Measurements from ENCODE around the gene MED12L. TPM values are rescaled to one million over a fixed set of nuclear protein-coding genes. Genes with fewer than 3 reads are reported as not detected.
"Not testable (repeated sequence)": the region's sequence is repeated elsewhere in the genome, so short reads cannot be mapped to it uniquely, and the experiment has no call there.

The MED12L gene
- total RNA-seq, 1 experiment from 2014 or later = not detected

DNA sequence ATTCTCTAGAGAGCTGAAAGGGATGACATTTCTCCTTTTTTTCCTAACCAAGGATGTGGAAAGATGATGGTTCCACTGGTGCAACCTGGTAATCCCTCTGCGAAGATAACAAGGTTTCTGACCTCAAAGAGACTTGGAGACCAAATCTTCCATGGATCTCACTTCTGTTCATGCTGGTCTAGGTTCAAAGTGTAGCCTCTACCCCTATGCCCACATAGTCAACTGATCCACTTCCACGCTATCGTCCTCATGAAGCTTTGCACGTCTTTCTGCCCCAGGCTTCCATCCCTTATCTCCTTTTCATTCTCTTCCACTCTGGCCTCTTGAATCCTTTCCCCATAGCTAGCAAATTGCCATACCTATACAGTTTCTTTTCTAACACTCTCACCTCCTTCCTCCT is 8.8 kb upstream of the MED12L start:
- Histone ChIP-seq H3K27ac (no peak overlapping the region), H3K27me3 (no peaks in the 10 kb centered on the region), H3K36me3 (no peaks in the 10 kb centered on the region), H3K4me3 (no peak overlapping the region), H3K4me1 (no peaks in the 10 kb centered on the region), H3K9me3 (replicated peaks) (no peaks in the 10 kb centered on the region)
- DNase-seq = no peak

DNA sequence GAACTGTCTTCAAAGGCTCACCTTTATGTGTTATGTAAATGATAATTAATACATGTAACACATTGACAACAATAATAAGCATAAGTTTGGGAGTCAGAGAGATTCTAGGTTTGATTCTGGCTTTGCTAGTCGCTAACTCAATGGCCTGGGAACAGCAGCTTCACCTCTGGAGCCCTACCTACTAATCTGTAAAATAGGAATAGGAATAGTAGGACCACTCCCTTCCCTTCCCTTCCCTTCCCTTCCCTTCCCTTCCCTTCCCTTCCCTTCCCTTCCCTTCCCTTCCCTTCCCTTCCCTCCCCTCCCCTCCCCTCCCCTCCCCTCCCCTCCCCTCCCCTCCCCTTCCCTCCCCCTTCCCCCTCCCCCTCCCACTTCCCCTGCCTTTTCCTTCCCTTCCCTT is 4.4 kb upstream of the MED12L start:
- not testable (repeated sequence) for H3K27me3 ChIP-seq; H3K36me3 ChIP-seq; H3K27ac ChIP-seq; H3K9me3 ChIP-seq (replicated peaks); H3K4me1 ChIP-seq; DNase-seq; H3K4me3 ChIP-seq

DNA sequence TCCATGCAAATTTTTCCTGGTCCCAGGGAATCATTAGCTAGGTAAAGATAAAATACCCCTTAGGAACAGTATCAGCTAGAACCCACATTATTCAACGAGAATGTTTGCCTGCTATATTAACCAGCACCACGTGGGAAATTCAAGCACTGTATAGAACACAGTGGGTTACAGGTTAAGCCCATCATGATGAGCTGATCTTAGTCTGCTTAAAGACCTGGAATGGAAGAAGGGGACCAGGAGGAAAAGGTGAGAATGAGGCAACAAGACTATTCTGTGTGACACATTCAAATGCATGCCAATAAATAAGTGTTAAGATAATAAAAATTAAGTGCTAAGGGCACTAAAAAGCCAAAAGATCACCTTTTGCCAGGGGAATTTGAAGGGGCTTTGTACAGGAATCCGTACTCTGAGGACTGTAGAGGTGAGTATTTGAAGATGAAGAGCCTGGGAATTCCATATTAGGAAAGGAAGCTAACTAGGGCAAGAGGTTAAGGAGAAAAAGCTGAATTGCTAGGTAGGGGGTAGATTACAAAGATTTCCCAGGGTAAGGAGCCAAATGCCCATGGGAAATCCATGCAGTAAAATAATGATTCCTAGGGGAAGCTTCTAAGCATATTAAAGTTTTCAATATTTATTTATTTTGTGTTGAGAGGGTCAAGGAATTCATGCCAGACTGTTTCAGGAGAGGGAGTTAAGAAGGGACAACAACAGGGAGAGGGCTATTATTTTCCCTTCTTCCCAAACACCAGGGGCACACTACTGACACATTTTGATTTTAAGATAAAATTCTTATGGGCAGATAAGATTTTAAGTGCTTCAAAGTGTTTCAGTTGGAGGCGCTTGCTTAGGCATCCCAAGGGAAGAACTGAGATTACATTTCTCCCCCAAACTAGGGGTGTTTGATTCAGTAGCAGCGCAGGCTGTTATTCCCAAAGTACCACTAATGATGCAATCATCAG is 2.3 kb upstream of the MED12L start:
- Histone ChIP-seq H3K4me3 (no peak overlapping the region), H3K27me3 (no peaks in the 10 kb centered on the region), H3K36me3 (no peaks in the 10 kb centered on the region), H3K9me3 (replicated peaks) (no peaks in the 10 kb centered on the region), H3K4me1 (no peaks in the 10 kb centered on the region), H3K27ac (no peak overlapping the region)
- DNase-seq = no peak

DNA sequence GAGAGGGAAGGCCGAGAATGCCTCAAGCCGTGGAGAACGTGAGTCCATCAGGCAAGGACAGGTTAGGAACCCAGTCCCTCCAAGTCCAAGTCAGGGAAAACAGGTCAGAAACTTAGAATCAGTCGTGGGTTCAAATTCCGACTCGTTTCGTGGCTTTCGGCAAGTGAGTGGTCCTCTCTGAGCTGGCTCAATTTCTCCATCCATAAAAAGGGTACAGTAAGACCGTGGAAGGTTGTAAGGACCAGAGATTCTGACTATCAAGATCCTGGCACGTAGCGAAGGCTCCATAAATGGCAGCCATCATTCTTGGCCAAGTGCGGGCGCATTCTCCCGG is 604 bp upstream of the MED12L start:
- H3K9me3 ChIP-seq (replicated peaks) = no peaks in the 10 kb centered on the region
- no peaks in the 10 kb centered on the region for H3K36me3 ChIP-seq
- no peak for DNase-seq
- no peak overlapping the region for H3K27ac ChIP-seq
- no peaks in the 10 kb centered on the region for H3K4me1 ChIP-seq
- no peak overlapping the region for H3K4me3 ChIP-seq
- no peaks in the 10 kb centered on the region for H3K27me3 ChIP-seq

DNA sequence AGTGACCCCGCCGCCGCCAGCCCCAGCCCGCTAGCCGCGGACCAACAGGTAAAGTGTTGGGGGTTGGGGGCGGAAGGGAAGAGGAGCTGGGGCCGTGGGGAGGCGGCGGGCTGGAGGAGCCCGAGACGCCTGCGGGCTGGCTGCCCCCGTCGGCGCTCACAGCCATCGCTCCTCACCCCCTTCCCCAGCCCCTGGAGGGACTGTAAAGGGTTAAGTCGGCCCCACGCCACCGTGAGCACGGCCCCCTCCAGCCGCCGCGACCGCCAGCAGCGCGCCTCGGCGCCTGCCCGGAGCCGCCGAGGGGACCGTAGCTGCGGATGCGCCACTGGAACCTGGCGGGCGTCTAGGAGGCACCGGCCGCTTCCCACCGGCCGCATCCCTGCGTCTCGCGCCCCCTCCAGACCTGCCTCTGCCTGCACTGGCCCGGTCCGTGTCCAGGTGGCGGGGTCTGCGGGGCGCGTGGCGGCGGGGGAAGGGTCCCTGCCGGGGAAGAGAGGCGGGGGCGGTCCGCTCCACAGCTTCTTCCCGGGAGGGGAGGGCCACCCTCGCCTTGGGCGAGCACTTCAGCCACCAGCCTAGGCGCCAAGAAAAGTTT is 522 bp downstream of the MED12L start:
- Histone ChIP-seq H3K4me3 (no peak overlapping the region), H3K36me3 (no peaks in the 10 kb centered on the region), H3K27ac (no peak overlapping the region), H3K27me3 (no peaks in the 10 kb centered on the region), H3K9me3 (replicated peaks) (no peaks in the 10 kb centered on the region), H3K4me1 (no peaks in the 10 kb centered on the region)
- no peak for DNase-seq

DNA sequence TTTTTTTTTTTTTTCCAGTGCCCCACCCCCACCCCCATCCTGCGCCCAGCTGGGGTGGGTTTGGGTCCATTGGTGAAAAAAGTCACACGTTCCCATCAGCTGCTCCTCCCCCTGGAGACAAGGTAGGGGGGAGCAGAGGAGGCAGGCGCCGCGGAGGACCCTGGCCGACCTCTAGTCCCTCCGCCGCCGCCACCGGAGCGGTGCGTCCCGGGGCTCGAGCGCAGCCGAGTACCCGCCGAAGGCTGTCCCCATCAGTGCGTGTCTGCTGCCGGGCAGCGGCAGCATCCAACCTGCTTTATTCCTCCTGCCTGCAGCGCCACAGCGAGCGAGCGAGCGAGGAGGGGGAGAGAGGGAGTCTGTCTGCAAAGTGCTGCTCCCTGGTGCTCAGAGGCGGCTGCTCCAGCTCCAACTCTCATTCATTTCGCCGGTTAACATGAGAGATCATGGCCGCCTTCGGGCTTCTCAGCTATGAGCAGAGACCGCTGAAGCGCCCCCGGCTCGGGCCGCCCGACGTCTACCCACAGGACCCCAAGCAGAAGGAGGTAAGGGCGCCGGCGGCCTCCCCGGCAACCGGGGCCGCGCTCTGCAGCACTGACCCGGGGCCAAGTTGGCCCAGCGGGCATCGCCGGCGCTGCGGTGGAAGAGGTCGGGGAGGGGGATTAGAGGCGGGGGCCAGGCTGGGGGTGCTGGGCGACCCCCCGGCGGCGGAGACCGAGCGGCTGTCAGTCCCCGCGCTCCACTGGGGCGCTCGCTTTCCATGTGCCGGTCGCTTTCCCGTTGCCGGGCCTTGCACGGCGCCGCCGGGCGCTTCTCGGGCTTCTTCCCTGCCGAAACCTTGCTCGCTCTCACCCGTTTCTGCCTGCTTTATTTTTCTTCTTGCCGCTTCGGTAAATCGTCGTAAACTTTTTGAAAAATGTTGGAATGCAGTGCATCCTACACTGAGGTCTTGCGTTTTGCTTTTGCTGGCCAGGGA is 1.3 kb downstream of the MED12L start:
- H3K4me3 ChIP-seq = no peak overlapping the region
- no peaks in the 10 kb centered on the region for H3K27me3 ChIP-seq
- H3K4me1 ChIP-seq = no peaks in the 10 kb centered on the region
- H3K27ac ChIP-seq = no peak overlapping the region
- no peaks in the 10 kb centered on the region for H3K9me3 ChIP-seq (replicated peaks)
- H3K36me3 ChIP-seq = no peaks in the 10 kb centered on the region
- DNase-seq = no peak

DNA sequence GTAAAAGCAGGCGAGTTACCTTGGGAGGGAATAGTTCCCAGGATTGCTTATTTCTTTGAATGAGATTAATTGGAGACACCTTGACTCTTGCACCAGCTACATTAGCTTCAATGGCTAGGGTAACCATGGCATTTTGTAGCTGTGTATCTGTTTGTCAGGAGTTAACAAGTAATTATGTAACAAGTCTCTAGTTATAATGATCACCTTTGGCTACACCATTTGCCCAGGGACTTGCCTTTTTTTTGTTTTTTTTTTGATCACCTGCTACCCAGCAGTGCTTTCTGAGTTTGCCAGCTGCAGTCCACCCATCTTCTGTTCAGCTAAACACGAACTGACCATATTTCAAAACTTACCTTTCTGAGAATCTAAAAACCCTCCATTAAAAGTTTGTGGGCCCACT is 2.2 kb downstream of the MED12L start:
- H3K9me3 ChIP-seq (replicated peaks) = no peaks in the 10 kb centered on the region
- H3K4me3 ChIP-seq = no peak overlapping the region
- no peak overlapping the region for H3K27ac ChIP-seq
- no peaks in the 10 kb centered on the region for H3K27me3 ChIP-seq
- no peaks in the 10 kb centered on the region for H3K4me1 ChIP-seq
- H3K36me3 ChIP-seq = no peaks in the 10 kb centered on the region
- DNase-seq = no peak

DNA sequence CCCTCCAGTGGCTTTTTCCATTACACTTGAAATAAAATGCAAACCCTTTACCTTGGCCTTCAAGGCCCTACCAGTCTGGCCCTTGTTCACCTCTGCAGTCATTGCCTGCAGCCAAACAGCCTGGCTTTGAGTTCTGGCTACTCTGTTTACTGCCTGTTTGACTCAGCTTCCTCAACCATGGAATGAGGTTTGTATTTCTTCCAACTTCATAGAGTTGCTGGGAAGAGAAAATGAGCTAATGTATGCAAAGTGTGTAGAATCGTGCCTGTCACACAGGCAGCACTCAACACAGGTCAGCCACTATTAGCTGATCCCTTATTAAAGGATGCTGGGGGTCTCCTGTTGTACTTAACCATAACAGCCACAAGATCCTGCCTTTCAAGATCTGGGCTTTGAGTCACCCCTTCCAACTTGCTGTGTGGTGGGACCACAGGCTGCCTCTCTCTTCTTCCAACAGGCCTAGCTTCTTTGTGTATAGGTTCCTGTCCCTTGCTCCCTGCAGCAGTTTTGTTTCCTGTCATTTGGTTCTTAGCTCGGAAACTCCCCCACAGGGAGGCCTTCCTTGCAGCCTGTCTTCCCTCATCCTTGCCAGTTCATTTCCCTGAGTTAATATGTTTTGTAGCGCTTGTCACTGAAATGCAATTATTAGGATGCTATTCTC is 6.4 kb downstream of the MED12L start:
- no peak for DNase-seq
- no peaks in the 10 kb centered on the region for H3K4me1 ChIP-seq

DNA sequence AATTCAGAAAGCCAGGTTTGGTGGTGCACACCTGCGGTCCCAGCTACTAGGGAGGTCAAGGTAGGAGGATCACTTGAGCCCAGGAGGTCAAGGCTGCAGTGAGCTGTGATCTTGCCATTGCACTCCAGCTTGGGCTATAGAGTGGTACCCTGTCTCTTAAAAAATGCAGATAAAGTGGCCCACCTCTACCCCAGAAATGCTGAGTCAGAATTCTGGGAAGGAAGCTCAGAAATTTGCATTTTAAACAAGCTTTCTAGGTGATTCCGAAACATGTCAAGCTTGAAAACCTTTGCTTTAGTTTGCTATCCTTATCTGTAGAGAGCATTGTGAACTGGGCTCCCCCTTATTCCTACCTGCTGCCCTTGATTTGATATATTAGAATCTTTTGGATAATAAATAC is 7.7 kb downstream of the MED12L start:
- no peak for DNase-seq
- H3K4me3 ChIP-seq = no peak overlapping the region
- H3K27ac ChIP-seq = no peak overlapping the region
- H3K36me3 ChIP-seq = no peaks in the 10 kb centered on the region
- no peaks in the 10 kb centered on the region for H3K27me3 ChIP-seq
- no peaks in the 10 kb centered on the region for H3K9me3 ChIP-seq (replicated peaks)
- no peaks in the 10 kb centered on the region for H3K4me1 ChIP-seq

More for the DNA sequence above, 6.4 kb downstream of the MED12L start:
- no peaks in the 10 kb centered on the region for H3K27me3 ChIP-seq
- no peaks in the 10 kb centered on the region for H3K9me3 ChIP-seq (replicated peaks)
- no peaks in the 10 kb centered on the region for H3K36me3 ChIP-seq
- no peak overlapping the region for H3K4me3 ChIP-seq
- H3K27ac ChIP-seq = no peak overlapping the region

DNA sequence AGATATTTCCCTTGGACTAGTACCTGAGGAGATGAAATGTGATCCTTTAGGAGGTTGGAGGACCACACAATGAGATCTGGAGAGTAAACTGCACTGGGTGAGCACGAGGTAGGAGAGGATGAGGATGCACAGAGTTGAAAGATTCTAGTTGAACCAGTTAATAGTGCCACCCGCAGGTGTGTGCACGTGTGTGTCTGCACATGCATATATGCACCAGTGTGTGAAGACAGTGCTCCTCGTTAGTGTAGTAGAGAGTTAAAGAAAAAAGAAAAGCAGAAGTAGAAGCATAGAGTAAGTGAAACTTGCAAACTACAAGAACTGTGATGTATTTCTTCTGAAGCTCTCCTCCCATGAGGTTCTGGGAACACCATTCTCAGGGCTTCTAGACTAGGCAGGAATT is 8.4 kb downstream of the MED12L start:
- DNase-seq = no peak
- Histone ChIP-seq H3K36me3 (no peaks in the 10 kb centered on the region), H3K4me3 (no peak overlapping the region), H3K27me3 (no peaks in the 10 kb centered on the region), H3K4me1 (no peaks in the 10 kb centered on the region), H3K9me3 (replicated peaks) (no peaks in the 10 kb centered on the region), H3K27ac (no peak overlapping the region)

DNA sequence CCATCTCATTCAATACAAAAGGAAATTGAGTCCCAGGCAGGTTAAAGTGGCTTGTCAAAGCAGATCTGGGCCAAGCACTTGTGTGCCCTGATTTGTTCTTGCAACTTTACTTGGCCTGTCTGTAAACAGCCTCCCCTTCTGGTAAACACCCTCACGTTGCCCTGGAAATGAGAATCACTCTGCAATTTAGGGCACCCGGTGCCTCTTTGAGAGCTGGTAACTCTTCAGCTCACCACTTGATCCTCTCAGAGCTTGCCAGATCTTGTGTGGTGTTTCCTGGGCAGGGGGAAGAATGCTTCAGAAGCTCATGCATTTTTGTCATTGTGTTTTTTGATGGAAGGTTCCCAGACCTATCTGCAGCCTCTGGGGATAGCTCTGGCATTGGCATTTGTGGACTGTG is 11.3 kb downstream of the MED12L start:
- no peak overlapping the region for H3K27ac ChIP-seq
- no peak overlapping the region for H3K4me3 ChIP-seq
- H3K27me3 ChIP-seq = no peaks in the 10 kb centered on the region
- no peaks in the 10 kb centered on the region for H3K36me3 ChIP-seq
- no peak for DNase-seq
- H3K9me3 ChIP-seq (replicated peaks) = no peaks in the 10 kb centered on the region
- H3K4me1 ChIP-seq = no peaks in the 10 kb centered on the region

DNA sequence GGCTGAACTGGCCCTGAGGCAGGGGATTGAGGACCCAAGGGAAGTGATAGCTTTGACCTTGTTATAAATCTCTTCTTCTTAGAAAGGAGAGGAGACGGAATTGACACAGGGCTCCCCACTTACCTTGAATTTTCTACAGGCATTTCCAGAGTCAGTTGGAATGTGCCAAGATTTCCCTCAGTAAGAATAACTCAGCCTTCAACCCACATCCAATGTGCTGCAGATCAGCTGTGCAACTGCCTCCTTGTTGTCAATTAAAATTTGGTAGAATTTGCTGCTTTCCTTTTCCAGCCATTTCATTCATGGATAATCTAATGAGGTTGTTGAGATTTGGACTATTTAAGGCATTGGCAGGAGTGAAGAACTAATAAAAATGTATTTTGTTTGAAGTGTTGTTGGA is 14.6 kb downstream of the MED12L start:
- H3K4me3 ChIP-seq = no peak overlapping the region
- DNase-seq = no peak
- no peaks in the 10 kb centered on the region for H3K27me3 ChIP-seq
- H3K27ac ChIP-seq = no peak overlapping the region
- no peaks in the 10 kb centered on the region for H3K36me3 ChIP-seq
- H3K4me1 ChIP-seq = no peaks in the 10 kb centered on the region
- no peaks in the 10 kb centered on the region for H3K9me3 ChIP-seq (replicated peaks)

DNA sequence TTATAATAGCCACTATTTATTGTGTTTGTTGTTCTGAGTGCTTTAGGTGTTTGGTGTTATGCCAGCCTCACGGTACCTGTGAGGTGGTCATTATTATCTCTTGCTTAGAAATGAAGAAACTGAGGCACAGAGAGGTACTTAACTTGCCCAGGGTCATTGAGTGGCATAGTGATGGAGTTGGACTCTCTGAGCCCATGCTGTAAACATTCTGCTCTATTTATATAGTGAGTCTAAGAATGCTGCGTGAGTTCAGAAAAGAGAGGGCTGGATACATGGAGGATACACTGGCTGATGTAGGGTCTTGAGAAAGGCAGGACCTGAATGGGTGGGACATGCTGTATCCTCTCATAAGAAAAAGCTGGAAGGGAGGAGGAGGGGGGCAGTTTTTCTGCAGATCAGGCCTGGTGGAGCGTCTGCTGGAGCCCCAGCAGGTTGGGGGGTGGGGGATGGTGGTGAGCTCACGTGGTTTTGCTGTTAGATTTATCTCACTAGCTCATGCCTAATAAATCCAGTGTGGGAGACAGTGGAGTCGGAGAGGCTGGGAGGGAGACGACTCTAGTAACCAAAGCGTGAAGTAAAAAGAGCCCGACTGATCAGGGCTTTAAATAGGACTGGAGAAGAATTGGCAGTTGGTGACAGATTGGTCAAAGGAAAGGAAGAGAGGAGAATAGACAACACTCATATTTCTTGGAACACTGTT is 16.0 kb downstream of the MED12L start:
- DNase-seq = no peak
- no peaks in the 10 kb centered on the region for H3K36me3 ChIP-seq
- H3K27ac ChIP-seq = no peak overlapping the region
- H3K4me3 ChIP-seq = no peak overlapping the region
- no peaks in the 10 kb centered on the region for H3K27me3 ChIP-seq
- H3K4me1 ChIP-seq = no peaks in the 10 kb centered on the region
- H3K9me3 ChIP-seq (replicated peaks) = no peaks in the 10 kb centered on the region

DNA sequence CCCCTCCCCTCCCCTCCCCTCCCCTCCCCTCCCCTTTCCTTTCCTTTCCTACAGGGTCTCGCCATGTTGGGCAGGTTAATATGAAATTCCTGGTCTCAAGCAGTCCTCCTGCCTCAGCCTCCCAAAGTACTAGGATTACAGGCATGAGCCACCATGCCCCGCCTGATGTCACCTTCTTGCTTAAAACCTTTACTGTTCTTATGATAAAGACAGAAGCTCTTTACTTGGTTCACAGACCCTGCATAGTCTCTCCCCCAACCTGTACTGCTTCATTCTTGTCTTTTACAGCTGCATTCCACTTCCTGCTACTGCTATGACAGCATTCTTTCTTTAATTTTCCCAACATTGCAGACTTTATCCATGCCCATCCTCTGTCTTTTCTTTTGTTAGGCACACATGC is 20.8 kb downstream of the MED12L start:
- H3K27ac ChIP-seq = no peak overlapping the region

More for the DNA sequence above, 20.8 kb downstream of the MED12L start:
- no peaks in the 10 kb centered on the region for H3K27me3 ChIP-seq
- H3K4me3 ChIP-seq = no peak overlapping the region
- no peak for DNase-seq
- 0 out of 2 replicates have a peak, but pooled peaks cover 2% of the 10 kb centered on the region for H3K9me3 ChIP-seq (replicated peaks)
- no peaks in the 10 kb centered on the region for H3K36me3 ChIP-seq
- H3K4me1 ChIP-seq = no peaks in the 10 kb centered on the region
